ENCODE results near the gene KRT85.

DNA sequence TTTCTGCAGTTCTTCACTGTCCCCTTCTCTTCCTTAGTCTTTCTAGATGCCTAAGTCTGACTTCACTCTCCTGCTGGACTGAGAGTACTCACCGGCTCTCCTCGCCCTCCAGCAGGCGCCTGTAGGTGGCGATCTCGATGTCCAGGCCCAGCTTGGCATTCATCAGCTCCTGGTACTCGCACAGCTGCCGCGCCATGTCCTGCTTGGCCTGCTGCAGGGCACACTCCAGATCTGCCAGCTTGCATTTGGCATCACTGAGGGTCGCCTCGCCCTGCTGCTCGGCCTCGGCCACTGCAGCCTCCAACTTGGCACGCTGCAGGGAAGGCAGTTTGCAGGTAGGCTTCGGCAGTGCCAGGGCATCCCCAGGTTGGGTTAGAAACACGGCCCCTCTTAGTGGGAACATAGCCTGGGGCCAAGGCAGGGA, 13.0 kb upstream of the KRT85 start:
- no peak for TF ChIP-seq EZH2phosphoT487 (IDR thresholded peaks at IDR 0.05; ENCODE audit: insufficient read depth, low read depth)
- no peak for TF ChIP-seq EZH2 (IDR thresholded peaks at IDR 0.05; ENCODE audit: insufficient read depth, poor library complexity, severe bottlenecking)
